Hematopoietic multipotent progenitor cell treated with erythropoietin and hydrocortisone succinate and interleukin-3 and kit ligand, for 6 days (in vitro differentiated cells): ENCODE data around the gene RETREG1.
"Not testable (repeated sequence)": the region's sequence is repeated elsewhere in the genome, so short reads cannot be mapped to it uniquely, and the experiment has no call there.

Source experiments
- DNase-seq: peaks from one replicate; pipeline ENCODE4 v3.0.0-alpha.2; 2015

Gene RETREG1

GRCh38 chr5:16482891-16483290, 133.9 kb downstream of the RETREG1 start:
- peak; percentile 81 for DNase-seq

GRCh38 chr5:16480821-16481538, 135.8 kb downstream of the RETREG1 start:
- no peak for DNase-seq

- no peak for DNase-seq
Measured at GRCh38 chr5:16480144-16480543, 136.7 kb downstream of the RETREG1 start.

- peak; percentile 70 for DNase-seq
Measured at GRCh38 chr5:16477541-16477940, 139.3 kb downstream of the RETREG1 start.

GRCh38 chr5:16476417-16476816, 140.4 kb downstream of the RETREG1 start:
- not testable (repeated sequence) for DNase-seq

- no peak for DNase-seq
Measured at GRCh38 chr5:16471387-16471786, 145.4 kb downstream of the RETREG1 start.

GRCh38 chr5:16467363-16468219, 149.2 kb downstream of the RETREG1 start:
- DNase-seq = peak; percentile 37

GRCh38 chr5:16465544-16466432, 151.0 kb downstream of the RETREG1 start, which contains the start of gene ZNF622:
TSS of gene ZNF622 (minus strand) at chr5:16465800. CDS start at chr5:16465665, 135 bp downstream.
- DNase-seq = peak; percentile 97

- DNase-seq = peak; percentile 46
Measured at GRCh38 chr5:16464664-16465543, 151.9 kb downstream of the RETREG1 start.

GRCh38 chr5:16464231-16464630, 152.6 kb downstream of the RETREG1 start:
- no peak for DNase-seq

GRCh38 chr5:16461782-16462181, 155.0 kb downstream of the RETREG1 start:
- no peak for DNase-seq

GRCh38 chr5:16461026-16461425, 155.8 kb downstream of the RETREG1 start:
- DNase-seq = no peak

GRCh38 chr5:16459451-16459850, 157.3 kb downstream of the RETREG1 start:
- no peak for DNase-seq

GRCh38 chr5:16457853-16458252, 158.9 kb downstream of the RETREG1 start:
- no peak for DNase-seq

GRCh38 chr5:16457451-16457850, 159.3 kb downstream of the RETREG1 start:
- DNase-seq = no peak

- DNase-seq = peak; percentile 91
Measured at GRCh38 chr5:16456103-16456832, 160.5 kb downstream of the RETREG1 start.

- no peak for DNase-seq
Measured at GRCh38 chr5:16455668-16456067, 161.1 kb downstream of the RETREG1 start.

GRCh38 chr5:16454686-16455085, 162.1 kb downstream of the RETREG1 start:
- no peak for DNase-seq

- no peak for DNase-seq
Measured at GRCh38 chr5:16453609-16454008, 163.2 kb downstream of the RETREG1 start.

GRCh38 chr5:16450163-16450562, 166.6 kb downstream of the RETREG1 start:
- DNase-seq = no peak

- DNase-seq = peak; percentile 49
Measured at GRCh38 chr5:16446993-16447392, 169.8 kb downstream of the RETREG1 start.
